SU-DHL-6 (cell line): ENCODE measurements around the gene WNT3A.

Source experiments
- H2AFZ ChIP-seq: fragments of 200-600 bp; sonication (generic); 2 replicates; pipeline ENCODE4 v1.6.1; 2014; ENCODE audit warnings: low read depth, mild to moderate bottlenecking, moderate library complexity, mixed read lengths, antibody characterized with exemption, low read length; ENCODE audit not compliant: severe bottlenecking
- H3F3A ChIP-seq: fragments of 200-600 bp; shearing (Covaris generic); 2 replicates; pipeline ENCODE4 v1.6.0; 2016; ENCODE audit warnings: antibody characterized with exemption, mild to moderate bottlenecking; ENCODE audit not compliant: insufficient read depth
- H3K27ac ChIP-seq: fragments of 200-600 bp; sonication (generic); 2 replicates; pipeline ENCODE4 v1.5.1; 2016; ENCODE audit warnings: low read depth, mild to moderate bottlenecking, low read length, moderate library complexity, mixed read lengths
- H3K27me3 ChIP-seq: fragments of 200-600 bp; sonication (generic), shearing (Covaris generic); 2 replicates; pipeline ENCODE4 v1.6.0; 2014; ENCODE audit warnings: mild to moderate bottlenecking, low read length
- H3K36me3 ChIP-seq: fragments of 200-600 bp; sonication (generic); 2 replicates; pipeline ENCODE4 v1.6.1; 2014; ENCODE audit warnings: mild to moderate bottlenecking, low read length, mixed read lengths
- H3K4me2 ChIP-seq: fragments of 300-600, 200-600 bp; shearing (Covaris generic), sonication (generic); 2 replicates; pipeline ENCODE4 v1.6.0; 2014; ENCODE audit warnings: low read length, low read depth, mild to moderate bottlenecking; ENCODE audit not compliant: poor library complexity, severe bottlenecking
- H3K4me3 ChIP-seq: fragments of 200-600 bp; sonication (generic); 2 replicates; pipeline ENCODE4 v1.5.1; 2014; ENCODE audit warnings: antibody characterized with exemption, low read length, mild to moderate bottlenecking, mixed read lengths; ENCODE audit not compliant: insufficient read depth, poor library complexity, severe bottlenecking
- H3K79me2 ChIP-seq: fragments of 200-600 bp; sonication (generic); 2 replicates; pipeline ENCODE4 v1.6.1; 2014; ENCODE audit warnings: mild to moderate bottlenecking, low read length, moderate library complexity; ENCODE audit not compliant: insufficient read depth
- H3K9ac ChIP-seq: fragments of 200-600 bp; sonication (generic); 2 replicates; pipeline ENCODE4 v1.7.0; 2014; ENCODE audit warnings: mild to moderate bottlenecking, low read length
- H3K9me2 ChIP-seq: fragments of 200-600 bp; sonication (generic); replicated peaks from 2 replicates; pipeline ENCODE4 v1.6.1; 2014; ENCODE audit warnings: low read length; ENCODE audit not compliant: insufficient read depth
- H3K9me3 ChIP-seq: fragments of 200-600 bp; sonication (generic); 2 replicates; pipeline ENCODE4 v1.6.1; 2014; ENCODE audit warnings: low read length, mixed read lengths; ENCODE audit not compliant: insufficient read depth
- H4K20me1 ChIP-seq: fragments of 200-600 bp; sonication (generic); 2 replicates; pipeline ENCODE4 v1.6.1; 2014; ENCODE audit warnings: low read depth, mild to moderate bottlenecking, antibody characterized with exemption, low read length, moderate library complexity, mixed read lengths
- CTCF ChIP-seq: fragments of 200-600 bp; sonication (generic); IDR thresholded peaks from one replicate; pipeline ENCODE4 v1.5.1; 2017; ENCODE audit warnings: antibody characterized with exemption, mild to moderate bottlenecking, low read length, moderate library complexity; ENCODE audit not compliant: insufficient read depth, poor library complexity, severe bottlenecking
- EZH2phosphoT487 ChIP-seq: fragments of 200-600 bp; sonication (generic), shearing (Covaris generic); conservative IDR thresholded peaks from 2 replicates; pipeline ENCODE4 v1.6.1; 2018; ENCODE audit warnings: mild to moderate bottlenecking, antibody characterized with exemption, low read length, moderate library complexity, mixed read lengths

The WNT3A gene

GRCh38 chr1:228071839-228072657 lies 65.2 kb downstream of the WNT3A start:
- no peaks in the 10 kb centered on the region for H3K36me3 ChIP-seq
- TF ChIP-seq CTCF (no peak), EZH2phosphoT487 (no peak)

GRCh38 chr1:228072658-228073043 lies 65.9 kb downstream of the WNT3A start:
- H3K9me2 ChIP-seq = no peaks in the 10 kb centered on the region
- H3K36me3 ChIP-seq = no peaks in the 10 kb centered on the region
- no peaks in the 10 kb centered on the region for H3K9me3 ChIP-seq
- H2AFZ ChIP-seq = no peak overlapping the region
- no peak overlapping the region for H3K27ac ChIP-seq
- no peaks in the 10 kb centered on the region for H3F3A ChIP-seq
- H3K9ac ChIP-seq = no peak overlapping the region
- no peaks in the 10 kb centered on the region for H4K20me1 ChIP-seq
- no peaks in the 10 kb centered on the region for H3K27me3 ChIP-seq
- H3K79me2 ChIP-seq = no peaks in the 10 kb centered on the region
- no peak overlapping the region for H3K4me3 ChIP-seq
- no peak overlapping the region for H3K4me2 ChIP-seq
- TF ChIP-seq EZH2phosphoT487 (no peak), CTCF (no peak)

More at GRCh38 chr1:228071839-228072657, 65.2 kb downstream of the WNT3A start:
- Histone ChIP-seq H3K79me2 (no peaks in the 10 kb centered on the region), H3K27ac (no peak overlapping the region), H3K4me3 (no peak overlapping the region), H3K9me2 (no peaks in the 10 kb centered on the region), H2AFZ (no peak overlapping the region), H4K20me1 (no peaks in the 10 kb centered on the region), H3K27me3 (no peaks in the 10 kb centered on the region), H3K9ac (no peak overlapping the region), H3F3A (no peaks in the 10 kb centered on the region), H3K4me2 (no peak overlapping the region), H3K9me3 (no peaks in the 10 kb centered on the region)

GRCh38 chr1:228073061-228073856 lies 66.5 kb downstream of the WNT3A start:
- TF ChIP-seq EZH2phosphoT487 (no peak), CTCF (no peak)
- H3K4me3 ChIP-seq = no peak overlapping the region
- H3K9me3 ChIP-seq = no peaks in the 10 kb centered on the region
- H3K79me2 ChIP-seq = no peaks in the 10 kb centered on the region
- H3F3A ChIP-seq = no peaks in the 10 kb centered on the region
- H4K20me1 ChIP-seq = no peaks in the 10 kb centered on the region
- H2AFZ ChIP-seq = no peak overlapping the region
- H3K36me3 ChIP-seq = no peaks in the 10 kb centered on the region
- no peak overlapping the region for H3K9ac ChIP-seq
- no peak overlapping the region for H3K4me2 ChIP-seq
- H3K27me3 ChIP-seq = no peaks in the 10 kb centered on the region
- no peak overlapping the region for H3K27ac ChIP-seq
- H3K9me2 ChIP-seq = no peaks in the 10 kb centered on the region
